Measurements from ENCODE around the gene ADARB1. TPM values are rescaled to one million over a fixed set of nuclear protein-coding genes. Genes with fewer than 3 reads are reported as not detected.

Gene ADARB1
- total and polyA plus RNA-seq, 2 of the 8 experiments (the other 6 are each of a cell fraction or from before 2014, with no cell fraction given) = 4.7 to 14.9 TPM

- Histone ChIP-seq H4K5ac (ENCODE audit: insufficient read length, low read depth, low read length) (no peak overlapping the region), H2BK120ac (replicated peaks; ENCODE audit: low read depth, low read length) (no peak overlapping the region), H2BK12ac (ENCODE audit: low read depth, low read length) (no peak overlapping the region), H3K4me1 (replicated peaks in 1 of 4; ENCODE audit: control insufficient read depth in 3 of 4, insufficient read depth in 4 of 4, low read length in 3 of 4) (no peaks in the 10 kb centered on the region; a peak in 1 of 7 replicates), H2BK5ac (ENCODE audit: low read depth, low read length) (no peak overlapping the region), H4K8ac (ENCODE audit: extremely low read depth, insufficient read depth, low read length) (no peak overlapping the region), H4K20me1 (replicated peaks in 1 of 2; ENCODE audit: control insufficient read depth in 1 of 2, insufficient read depth in 2 of 2, low read length in 2 of 2) (peaks cover 0 to 2% of the 10 kb centered on the region in 2 experiments), H2AK5ac (ENCODE audit: low read depth, low read length) (no peak overlapping the region), H3K23ac (ENCODE audit: insufficient read length) (no peak overlapping the region), H3K79me2 (ENCODE audit: control insufficient read depth in 1 of 2, insufficient read depth in 2 of 2, low read length in 2 of 2) (0 out of 4 replicates have a peak, but pooled peaks cover 0 to 4% of the 10 kb centered on the region in 2 experiments), H3K79me1 (ENCODE audit: low read depth, low read length) (peaks cover 7% of the 10 kb centered on the region; the same call in 1 of the 2 replicates), H3K9me3 (ENCODE audit: insufficient read depth in 2 of 2, low read depth in 1 of 2, low read length in 1 of 2) (no peaks in the 10 kb centered on the region), H3K9ac (replicated peaks in 1 of 4; ENCODE audit: extremely low read depth in 1 of 4, low read depth in 3 of 4, low read length in 3 of 4) (no peak overlapping the region), H3K27me3 (replicated peaks in 1 of 4; ENCODE audit: control insufficient read depth in 3 of 4, extremely low read depth in 1 of 4, insufficient read depth in 3 of 4, low read length in 3 of 4) (no peaks in the 10 kb centered on the region), H3K4me3 (ENCODE audit: extremely low read depth in 1 of 4, insufficient read depth in 2 of 4, low read depth in 3 of 4, low read length in 4 of 4) (no peak overlapping the region), H2BK20ac (ENCODE audit: low read length) (no peak overlapping the region), H3K23me2 (ENCODE audit: low read depth, low read length) (no peaks in the 10 kb centered on the region; the same call in 1 of the 2 replicates), H2BK15ac (ENCODE audit: low read length) (no peak overlapping the region), H3K4ac (replicated peaks; ENCODE audit: insufficient read length, low read depth, low read length) (no peak overlapping the region), H3K14ac (ENCODE audit: insufficient read length) (no peak overlapping the region), H4K91ac (replicated peaks; ENCODE audit: insufficient read length, low read length) (no peak overlapping the region), H3K36me3 (ENCODE audit: control insufficient read depth in 2 of 4, insufficient read depth in 4 of 4, low read length in 3 of 4) (no peaks in the 10 kb centered on the region), H3K27ac (ENCODE audit: low read depth, low read length) (no peak overlapping the region), H3K56ac (replicated peaks; ENCODE audit: insufficient read length, low read depth, low read length) (no peak overlapping the region), H3K4me2 (ENCODE audit: insufficient read depth in 1 of 2, low read depth in 2 of 2, low read length in 2 of 2) (no peak overlapping the region), H2AFZ (ENCODE audit: low read length) (no peak overlapping the region), H3K18ac (ENCODE audit: extremely low read depth, low read length) (no peak overlapping the region)
- ChIA-PET CTCF (ENCODE audit: partially characterized antibody) (interaction anchor here (0.6 to 9.5 kb wide), 4 partner anchors 32 to 306 kb away, joined by 3 to 99 read pairs (median 40); no protein-coding TSS in a partner anchor), POLR2A (ENCODE audit: partially characterized antibody) (no interaction called here)
- 93% methylated on average over 11 of the region's 11 CpGs; no CpG with 5 or more reads in 1 of the 2 experiments for WGBS, 2 experiments (ENCODE audit: extremely low coverage in 1 of 2, insufficient coverage in 1 of 2, insufficient read length in 1 of 2, insufficient replicate concordance in 2 of 2, low coverage in 1 of 2, low lambda C conversion rate in 2 of 2, missing lambda C conversion rate in 1 of 2)
- DNase-seq (ENCODE audit: low read depth in 1 of 2, low spot score in 2 of 2) = no peak
- no peak for FAIRE-seq
- no peak for TF ChIP-seq ZNF274 (IDR thresholded peaks at IDR 0.05; ENCODE audit: borderline replicate concordance, extremely low read depth, low read length)
- no peak for TF ChIP-seq KDM5A (IDR thresholded peaks at IDR 0.05; ENCODE audit: low read length)
- no peak for TF ChIP-seq KDM4A (IDR thresholded peaks at IDR 0.05; ENCODE audit: low read depth, low read length, severe bottlenecking)
- TF ChIP-seq BRCA1 (IDR thresholded peaks at IDR 0.05; ENCODE audit: low read depth, low read length) = no peak
- no peak for TF ChIP-seq PHF8 (conservative IDR thresholded peaks at IDR 0.05; ENCODE audit: low read depth, low read length)
- no peak for TF ChIP-seq CTCF (IDR thresholded peaks at IDR 0.05; ENCODE audit: control extremely low read depth in 1 of 3, insufficient read depth in 1 of 3, low read depth in 1 of 3, low read length in 3 of 3)
- TF ChIP-seq HDAC2 (IDR thresholded peaks at IDR 0.05; ENCODE audit: borderline replicate concordance in 1 of 2, low read depth in 2 of 2, low read length in 2 of 2) = no peak
- TF ChIP-seq RAD21 (IDR thresholded peaks at IDR 0.05 in 1 of 2, conservative IDR thresholded peaks at IDR 0.05 in 1 of 2; ENCODE audit: low read depth in 2 of 2, low read length in 2 of 2) = no peak
- TF ChIP-seq GABPA (IDR thresholded peaks at IDR 0.05; ENCODE audit: borderline replicate concordance, insufficient read depth, low read length) = no peak
- no peak for TF ChIP-seq GTF2F1 (IDR thresholded peaks at IDR 0.05; ENCODE audit: borderline replicate concordance, low read depth, low read length)
- no peak for TF ChIP-seq CEBPB (IDR thresholded peaks at IDR 0.05; ENCODE audit: low read depth, low read length)
These were observed 21.1 kb downstream of the ADARB1 start for GRCh38 chr21:45095505-45095904.

Measured in H1 (cell line).